ENCODE data around the gene TM4SF18.
"Not testable (repeated sequence)": the region's sequence is repeated elsewhere in the genome, so short reads cannot be mapped to it uniquely, and the experiment has no call there.

TM4SF18 gene

DNA sequence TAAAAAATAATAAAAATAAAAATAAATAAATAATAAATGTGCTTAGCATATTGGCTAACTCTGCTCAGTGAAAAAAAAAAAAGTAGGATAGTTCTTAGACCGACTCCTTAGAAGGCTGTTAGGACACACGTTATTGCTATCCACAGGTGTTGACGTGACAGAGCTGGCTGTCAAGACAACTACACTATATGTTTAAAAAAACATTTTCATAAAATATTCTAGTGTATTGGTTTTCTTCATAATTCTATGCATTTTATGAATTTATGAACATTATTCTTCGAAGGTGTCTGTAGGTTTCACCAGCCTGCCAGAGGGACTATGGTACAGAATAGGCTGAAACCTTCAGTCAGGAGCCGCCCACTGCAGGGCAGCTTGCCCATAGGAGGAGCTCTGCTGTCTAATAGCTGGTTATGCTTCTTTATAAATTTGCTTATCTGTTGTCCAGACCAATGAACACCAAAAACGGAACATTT, 34.8 kb upstream of the TM4SF18 start:
- FAIRE-seq, result no peak

DNA sequence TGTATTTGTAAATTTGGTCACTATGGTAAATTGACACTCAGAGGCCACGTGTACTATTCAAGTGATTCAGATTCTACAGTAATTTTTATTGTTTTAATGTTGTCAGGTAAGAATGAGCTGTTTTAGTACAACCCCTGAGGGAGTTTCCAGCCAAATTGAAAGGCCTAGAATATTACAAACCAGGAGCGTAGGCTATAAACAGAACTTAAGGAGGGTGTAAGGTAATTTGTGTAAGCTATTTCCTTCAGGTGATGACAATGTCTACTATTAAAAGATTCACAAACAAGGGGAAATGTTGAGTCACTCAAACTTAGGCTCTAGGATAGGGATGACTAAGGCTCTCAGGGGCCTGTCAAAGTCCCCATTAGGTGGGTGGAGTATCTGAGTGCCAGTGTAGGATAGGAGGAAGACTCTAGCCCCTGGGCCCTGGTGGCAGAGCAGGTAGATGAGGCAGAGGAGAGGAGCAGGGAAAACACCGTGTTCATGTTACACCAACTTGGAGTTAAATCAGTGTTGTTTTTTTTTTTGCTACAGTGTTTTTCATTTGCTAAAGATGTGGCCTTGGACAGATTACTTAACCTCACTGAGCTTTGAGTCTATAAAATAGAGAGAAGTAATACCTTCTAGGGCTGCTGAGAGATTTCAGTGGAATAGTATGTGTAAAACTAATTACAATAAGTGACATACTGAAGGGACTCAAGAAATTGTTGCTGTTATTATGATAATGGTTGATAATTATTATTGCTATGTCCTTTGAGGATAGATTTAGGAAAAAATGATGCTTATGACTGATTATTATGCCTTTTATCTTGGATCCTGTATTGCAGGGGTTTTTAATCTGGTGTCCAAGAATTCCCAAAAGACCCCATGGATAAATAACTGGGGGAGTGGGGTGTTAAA, 33.8 kb upstream of the TM4SF18 start:
- peak; percentile 100 for FAIRE-seq

DNA sequence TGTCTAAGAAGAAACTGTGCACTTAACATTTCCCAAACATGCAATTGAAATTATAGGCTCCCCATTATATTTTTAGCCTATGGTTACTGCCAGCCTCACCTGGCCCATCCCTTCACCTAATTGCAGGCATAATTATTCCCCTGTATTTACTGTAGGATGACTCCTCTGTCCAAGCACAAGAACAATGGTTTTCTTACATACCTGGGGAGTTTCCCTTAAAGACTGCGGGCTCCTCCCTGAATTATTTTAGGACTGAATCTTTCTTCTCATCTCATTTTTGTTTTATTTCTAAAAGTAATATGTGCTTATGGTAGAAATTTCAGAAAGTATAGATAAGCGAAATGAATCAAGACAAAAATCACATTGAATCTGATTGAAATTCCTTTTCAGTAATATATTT, 32.6 kb upstream of the TM4SF18 start:
- no peak for FAIRE-seq

DNA sequence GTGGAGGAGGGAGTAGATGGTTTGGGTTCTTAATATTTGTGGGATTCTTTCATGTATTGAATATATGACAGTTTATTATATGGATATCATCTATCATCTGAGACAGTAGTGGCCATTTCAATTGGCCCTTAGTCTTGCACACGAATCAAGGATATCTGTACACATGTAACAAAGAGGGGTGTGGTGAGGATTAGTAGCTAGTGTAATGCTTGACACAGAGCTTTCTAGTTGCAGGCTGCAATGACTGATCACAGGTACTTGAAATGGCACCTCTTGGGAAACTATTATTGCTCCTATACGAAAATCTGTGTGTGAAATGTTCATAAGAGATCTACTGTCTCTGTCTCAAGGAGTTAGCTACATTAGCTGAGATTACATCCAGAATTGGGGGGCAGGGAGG, 31.2 kb upstream of the TM4SF18 start:
- no peak for FAIRE-seq

DNA sequence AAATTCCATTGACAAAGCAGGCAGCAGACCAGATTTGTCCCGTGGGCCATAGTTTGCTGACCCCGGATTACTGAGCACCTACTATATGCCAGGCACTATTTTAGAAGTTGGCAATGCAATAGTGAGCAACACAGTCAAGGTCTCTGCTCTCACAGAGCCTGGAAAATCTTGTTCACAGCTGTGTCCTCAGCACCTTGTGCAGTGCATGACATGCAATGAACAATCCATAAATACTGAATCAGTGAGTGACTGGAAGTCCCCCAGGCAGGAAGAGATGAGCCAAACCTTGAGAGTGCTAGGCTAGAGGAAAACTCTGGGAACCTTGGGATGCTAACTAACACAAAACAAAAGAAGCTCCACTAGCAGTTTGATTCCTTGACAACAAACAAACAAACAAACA, 29.6 kb upstream of the TM4SF18 start:
- FAIRE-seq, result no peak

DNA sequence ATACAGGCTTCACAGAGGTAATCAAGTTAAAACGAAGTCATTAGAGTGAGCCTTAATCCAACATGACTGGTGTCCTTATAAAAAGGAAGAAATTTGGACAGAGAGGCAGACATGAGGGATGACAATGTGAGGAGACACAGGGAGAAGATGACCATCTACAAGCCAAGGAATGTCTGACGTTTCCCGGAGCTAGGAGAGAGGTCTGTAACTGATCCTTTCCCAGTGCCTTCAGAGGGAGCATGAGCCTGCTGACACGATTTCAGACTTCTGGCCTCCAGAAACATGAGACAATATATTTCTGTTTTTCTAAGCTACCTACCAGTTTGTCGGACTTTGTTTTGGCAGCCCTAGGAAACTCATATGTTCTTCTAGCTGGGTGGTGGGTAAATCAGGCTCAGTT, 28.9 kb upstream of the TM4SF18 start:
- FAIRE-seq, result peak; percentile 3

DNA sequence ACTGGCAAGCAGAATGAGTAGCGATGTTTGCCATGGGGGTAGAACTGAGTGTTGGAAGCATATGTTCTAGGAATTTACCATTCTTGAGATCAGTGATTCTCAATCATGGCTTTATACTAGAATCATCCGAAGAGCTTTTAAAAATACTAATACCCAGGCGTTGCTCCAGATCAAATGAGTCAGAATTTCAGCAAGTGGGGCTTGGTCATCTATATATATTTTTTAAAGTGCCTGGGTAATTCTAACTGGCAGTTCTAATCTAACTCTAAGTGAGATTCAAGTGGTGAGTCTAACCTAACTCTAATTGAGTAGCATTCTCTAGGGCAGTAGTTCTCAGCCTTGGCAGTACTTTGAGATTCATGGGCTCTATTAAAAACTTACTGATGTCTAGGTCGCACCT, 23.2 kb upstream of the TM4SF18 start:
- no peak for FAIRE-seq

DNA sequence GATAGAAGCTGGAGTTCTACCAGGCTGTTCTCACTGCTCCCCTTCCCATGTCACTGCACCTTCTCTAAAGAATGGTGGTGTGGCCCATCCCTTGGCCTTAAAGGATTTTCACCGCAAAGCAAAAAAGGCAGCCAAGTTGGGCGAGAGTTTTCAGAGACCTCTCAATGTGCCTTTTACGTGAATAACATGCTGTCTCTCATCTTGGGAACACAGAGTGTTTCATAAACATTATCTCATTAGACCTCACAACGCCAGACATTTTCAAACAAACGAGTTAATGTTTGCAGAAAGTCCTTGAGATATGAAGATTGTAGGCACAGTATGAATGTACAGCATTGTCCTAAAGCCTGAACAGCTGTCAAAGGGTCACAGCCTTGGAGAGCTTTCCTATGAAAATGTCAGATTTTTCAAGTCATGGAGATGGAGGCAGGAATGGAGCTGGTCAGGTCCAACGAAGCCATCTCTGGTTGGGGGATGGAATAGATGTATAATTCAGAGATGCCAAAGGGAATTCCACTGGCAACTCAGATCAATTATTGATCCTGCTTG, 22.7 kb upstream of the TM4SF18 start:
- FAIRE-seq, result no peak

DNA sequence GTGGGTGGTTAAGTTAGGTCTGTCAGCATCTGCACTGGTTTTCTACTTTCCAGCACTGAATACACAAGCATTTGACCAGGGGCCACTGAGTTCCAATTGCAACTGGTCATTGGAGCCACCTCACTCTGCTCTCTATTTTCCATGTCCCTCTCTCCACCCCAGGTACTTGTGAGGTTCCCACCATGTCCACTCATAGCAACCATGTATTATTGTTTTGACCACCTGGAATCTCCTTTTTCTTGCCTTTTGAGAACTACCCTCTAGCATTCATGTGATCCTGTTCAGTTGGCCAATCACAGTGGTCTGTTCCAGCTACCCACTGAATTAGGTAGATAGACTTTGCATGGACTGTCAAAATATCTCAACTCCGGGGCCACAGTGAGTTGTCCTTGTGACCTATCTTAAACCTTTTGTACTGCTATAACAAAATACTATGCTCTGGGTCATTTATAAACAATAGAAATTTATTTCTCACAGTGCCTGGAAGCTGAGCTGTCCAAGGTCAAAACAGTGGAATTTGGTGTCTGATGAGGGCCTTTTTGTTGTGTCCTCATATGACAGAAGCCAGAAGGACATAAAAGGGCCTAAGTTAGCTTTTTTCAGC, 20.2 kb upstream of the TM4SF18 start:
- FAIRE-seq, result no peak

DNA sequence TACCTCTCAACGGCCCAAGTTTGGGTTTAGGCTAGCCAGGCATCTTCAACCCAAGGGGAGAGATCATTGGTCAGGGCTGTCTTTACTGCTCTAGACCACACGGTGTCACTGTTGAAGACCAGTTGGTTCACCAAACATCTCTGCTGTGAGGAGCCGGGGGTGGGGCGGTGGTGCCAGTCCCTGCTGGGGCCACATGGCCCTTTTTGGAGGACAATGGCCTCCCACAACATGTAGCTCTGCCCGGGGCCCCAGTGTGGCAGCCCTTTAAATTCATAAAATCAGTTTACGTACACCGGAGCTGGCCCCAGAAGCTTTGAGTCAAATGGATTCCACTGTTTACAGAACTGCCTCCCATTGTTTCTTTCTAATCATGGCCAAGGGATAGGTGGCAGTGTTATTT, 19.1 kb upstream of the TM4SF18 start:
- peak; percentile 93 for FAIRE-seq

DNA sequence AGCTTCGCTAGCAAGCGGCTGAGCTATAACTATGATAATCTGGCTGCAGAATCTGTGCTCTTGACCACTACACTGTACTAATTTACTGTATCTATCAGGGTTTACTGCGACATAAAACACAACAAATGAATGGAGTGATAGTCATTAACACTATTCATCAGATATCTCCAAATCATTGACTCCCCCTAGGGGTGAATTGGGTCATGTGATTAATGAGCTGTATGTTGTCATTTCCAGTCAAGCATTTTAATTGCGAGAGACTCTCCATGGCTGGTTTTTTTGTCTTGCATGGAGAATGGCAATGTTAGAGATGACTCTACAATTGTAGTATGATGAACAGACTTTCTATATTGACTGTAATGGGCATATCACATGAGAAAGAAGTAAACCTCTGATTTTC, 10.5 kb upstream of the TM4SF18 start:
- FAIRE-seq, result no peak

DNA sequence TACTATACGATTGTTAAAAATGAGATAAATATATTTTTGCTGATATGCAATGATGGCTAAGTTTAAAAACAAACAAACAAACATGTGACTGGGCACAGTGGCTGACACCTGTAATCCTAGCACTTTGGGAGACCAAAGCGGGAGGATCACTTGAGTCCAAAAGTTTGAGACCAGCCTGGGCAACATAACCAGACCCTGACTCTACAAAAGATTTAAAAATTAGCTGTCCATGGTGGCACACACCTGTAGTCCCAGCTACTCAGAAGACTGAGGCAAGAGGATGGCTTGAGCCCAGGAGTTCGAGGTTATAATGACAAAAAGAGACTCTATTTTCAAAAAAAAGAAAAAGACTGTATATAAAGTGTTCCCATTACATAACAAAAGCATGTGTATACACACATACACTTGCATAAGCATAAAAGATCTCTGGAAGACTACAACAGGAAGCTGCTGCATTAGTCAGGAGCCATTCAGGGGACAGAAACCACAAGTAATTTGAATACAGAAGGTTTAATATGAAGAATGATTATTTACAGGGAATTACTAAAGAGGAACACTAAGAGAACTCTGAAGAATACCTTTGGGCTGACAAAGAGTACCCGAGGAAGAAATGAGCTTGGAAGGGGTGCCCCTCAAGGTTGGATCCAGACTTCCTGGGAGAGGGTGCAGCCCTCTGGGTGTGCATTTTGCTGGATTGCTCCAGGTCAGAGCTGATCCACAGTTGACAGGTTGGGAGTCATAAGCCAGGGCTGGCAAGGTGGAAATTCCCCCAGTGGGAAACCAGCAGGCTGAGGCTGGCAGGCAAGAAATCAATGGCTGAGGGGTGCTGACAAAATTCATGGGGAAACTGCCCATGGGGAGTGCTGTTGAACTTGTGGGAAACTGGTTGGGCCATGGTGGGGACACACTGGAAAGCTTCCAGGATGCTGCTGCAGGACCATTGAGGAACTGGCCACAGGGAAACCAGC, 9.3 kb upstream of the TM4SF18 start:
- peak; percentile 81 for FAIRE-seq

DNA sequence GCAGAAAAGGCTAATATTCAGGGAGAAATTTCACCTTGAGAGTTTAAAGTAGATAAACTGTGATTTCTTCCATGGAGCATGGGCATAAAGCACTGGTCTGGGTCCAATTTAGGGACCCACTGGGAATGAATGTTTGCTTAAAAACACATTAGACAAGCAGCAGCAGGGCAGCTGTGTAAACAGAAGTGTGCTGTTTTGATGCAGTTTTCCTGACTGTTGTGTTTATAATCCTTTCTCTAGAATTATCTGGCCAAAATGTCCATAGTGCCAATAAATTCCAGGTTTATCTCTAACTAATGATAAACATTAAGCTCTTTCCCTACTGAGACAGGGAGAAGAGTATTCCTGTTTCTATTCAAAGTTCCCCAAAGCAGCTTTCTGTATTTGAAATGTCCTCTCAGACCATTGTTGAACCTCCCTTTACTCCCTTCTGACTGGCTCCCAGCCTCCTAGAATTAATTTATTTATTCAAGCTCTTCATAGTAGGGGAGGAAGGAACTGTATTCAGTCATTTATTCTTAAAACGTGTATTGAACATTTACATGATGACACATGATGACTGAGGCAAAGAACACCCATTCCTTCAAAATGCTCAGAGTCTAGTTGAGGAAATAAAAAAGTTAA, 7.0 kb upstream of the TM4SF18 start:
- no peak for FAIRE-seq

DNA sequence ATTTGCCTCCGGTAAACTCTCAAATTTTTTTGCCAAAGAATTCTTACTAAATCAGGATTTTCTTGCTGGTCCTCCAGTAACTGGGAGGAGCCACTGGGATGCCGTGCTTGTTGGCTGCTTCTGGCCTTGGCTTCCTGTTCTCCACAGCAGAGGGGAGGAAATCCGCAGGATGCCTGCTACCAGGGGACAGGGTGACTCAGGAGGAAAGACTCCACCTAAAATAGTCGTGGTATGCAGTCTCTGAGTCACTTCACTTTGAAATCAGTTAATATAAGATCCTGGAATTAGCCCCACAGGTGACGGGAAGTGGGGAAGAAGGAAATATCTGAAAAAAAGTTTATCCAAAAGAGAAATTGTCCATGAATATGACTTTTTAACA, 6.5 kb upstream of the TM4SF18 start:
- peak; percentile 100 for FAIRE-seq

DNA sequence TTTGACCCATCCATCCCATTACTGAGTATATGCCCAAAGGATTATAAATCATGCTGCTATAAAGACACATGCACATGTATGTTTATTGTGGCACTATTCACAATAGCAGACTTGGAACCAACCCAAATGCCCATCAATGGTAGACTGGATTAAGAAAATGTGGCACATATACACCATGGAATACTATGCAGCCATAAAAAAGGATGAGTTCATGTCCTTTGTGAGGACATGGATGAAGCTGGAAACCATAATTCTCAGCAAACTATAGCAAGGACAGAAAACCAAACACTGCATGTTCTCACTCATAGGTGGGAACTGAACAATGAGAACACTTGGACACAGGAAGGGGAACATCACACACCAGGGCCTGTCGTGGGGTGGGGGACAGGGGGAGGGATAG, 4.0 kb upstream of the TM4SF18 start:
- not testable (repeated sequence) for FAIRE-seq

DNA sequence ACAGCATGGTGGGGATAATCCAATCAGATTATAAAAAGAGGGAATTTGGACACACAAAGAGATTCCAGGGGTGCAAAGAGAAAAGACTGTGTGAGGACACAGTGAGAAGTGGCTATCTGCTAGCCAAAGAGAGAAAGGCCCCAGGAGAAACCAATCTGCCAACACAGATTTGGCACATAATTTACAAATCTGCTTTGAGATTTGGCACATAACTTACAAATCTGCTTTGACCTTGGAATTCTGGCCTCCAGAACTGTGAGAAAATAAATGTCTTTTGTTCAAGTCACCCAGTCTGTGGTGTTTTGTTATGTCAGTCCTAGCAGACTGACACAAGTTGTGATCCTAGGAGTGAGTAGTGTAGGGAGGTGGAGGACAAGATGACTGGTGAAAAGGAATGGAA, 3.5 kb upstream of the TM4SF18 start:
- peak; percentile 82 for FAIRE-seq

DNA sequence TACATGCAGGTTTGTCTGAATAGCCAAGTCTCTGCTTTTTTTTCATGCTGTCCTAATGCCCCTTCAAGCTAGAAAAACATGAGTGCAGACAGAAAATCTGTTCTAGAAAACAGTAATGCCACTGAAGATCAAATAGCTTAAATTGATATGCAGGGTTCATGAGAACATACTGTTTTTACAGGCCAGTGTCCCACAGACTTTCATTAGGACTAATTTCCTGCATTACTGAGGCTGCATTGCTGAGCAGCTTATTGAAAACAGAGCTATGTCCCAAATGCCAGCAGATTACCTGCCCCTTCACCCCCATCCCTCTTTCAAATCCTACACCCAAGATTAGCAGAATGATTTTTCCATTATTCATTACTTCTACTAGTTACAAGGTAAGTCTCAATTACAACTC, 665 bp downstream of the TM4SF18 start:
- FAIRE-seq, result peak; percentile 100

DNA sequence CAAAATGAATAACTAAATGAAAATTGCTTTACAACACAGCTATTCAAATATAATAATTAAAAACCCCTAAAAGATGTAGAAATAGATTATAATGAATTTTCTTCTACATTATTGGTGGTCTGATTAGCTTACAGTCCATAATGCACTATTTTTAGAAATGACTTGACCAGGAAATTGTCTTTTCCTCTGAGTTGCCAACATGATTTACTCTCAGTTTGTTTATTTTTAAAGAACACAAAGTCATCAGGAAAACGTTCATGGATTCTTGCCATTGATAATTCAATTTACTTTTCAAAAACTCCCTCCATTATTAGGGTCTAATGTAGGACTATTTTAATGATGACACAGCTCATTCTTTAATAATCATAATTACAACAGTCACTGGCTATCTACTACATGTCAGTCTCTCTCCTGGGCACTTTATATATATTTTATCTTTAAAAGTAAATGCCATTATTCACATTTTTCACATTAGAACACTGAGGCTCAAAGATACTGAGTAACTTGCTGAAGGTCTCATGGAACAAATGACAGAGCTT, 1.1 kb downstream of the TM4SF18 start:
- no peak for FAIRE-seq

DNA sequence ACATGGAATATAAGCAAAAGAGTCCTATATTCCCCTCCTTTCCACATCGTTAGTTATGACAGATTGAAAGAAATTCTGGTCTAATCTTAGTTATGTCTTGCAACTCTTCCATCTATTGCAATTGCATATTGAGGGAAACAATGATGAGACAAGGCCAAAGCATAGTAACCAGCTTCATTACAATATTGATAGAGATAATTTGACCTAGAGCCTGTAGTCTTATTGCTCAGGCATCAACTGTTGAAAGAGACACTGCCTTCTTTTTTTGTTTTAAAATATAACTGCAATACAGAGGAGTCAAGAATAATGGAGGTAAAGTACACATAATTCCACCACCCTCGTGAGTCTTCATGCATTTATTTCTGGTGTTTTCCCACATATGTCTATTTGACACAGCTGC, 2.0 kb downstream of the TM4SF18 start:
- FAIRE-seq, result no peak

DNA sequence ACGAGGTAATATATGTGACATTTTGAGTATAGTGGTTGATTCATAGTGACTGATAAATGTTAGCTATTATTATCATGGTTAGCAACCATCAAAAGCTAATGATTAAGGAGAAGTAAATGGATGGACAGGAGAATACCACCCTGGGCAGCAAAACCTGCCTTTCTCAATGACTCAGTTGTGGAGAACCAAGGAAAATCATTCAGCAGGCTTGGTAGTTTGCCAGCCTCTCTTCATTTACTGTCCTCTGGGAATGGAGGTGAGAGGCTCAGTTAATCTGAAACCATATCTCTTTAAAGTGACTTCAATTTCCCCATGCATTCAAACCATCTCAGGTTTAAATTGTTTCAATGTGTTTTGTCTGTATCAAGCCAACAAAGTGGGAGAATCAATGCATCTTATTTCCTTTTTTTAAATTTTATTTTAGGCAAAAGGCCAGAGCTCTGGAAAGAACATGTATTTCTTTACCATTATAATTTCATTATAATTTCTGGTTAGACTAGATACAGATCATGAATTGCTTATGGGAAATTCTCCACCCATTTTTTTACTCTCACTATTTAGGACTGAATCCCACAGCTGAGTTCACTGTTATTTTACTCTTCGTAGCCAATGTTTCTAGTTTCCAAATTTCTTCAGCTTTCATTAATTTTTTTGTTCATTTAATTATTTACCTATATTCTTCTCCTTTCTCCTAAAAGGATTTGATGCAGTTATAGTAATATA, 2.7 kb downstream of the TM4SF18 start:
- no peak for FAIRE-seq

DNA sequence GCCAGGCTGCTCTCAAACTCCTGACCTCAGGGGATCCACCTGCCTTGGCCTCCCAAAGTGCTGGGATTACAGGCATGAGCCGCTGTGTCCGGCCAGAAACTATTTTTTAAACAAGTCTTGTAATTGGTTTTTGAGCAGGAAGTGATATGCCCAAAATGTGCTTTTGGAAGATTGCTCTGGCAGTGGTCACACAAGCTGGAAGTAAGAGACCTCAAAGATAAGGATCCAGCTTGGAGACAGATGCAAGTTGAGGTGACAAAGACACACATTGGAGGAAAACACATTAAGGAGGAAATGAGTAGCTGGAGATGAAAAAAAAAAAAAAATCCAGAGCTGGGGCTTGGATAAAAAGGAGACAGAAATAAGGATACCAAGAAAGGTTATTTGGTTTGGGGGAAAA, 6.3 kb downstream of the TM4SF18 start:
- FAIRE-seq, result no peak

DNA sequence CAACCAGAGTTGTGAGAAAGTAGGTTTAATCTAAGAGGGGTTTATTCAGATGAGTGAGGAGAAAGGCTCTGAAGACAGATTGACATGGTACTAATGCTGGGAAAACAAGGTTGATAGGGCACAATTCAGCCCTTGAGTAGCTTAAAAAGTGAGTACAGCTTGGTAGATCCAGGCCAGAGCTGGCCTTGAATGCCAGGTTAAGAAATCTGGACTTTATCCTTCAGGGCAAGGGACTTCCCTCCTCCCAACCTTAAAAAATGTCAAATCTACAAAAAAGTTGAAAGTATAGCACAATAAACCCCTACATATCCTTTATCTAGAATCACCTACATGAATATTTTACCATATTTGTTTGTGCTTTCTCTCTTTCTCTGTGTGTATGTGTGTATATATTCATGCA, 7.9 kb downstream of the TM4SF18 start:
- FAIRE-seq, result no peak

Data from G401.6 (cell line).